IgD-negative memory B cell (primary cell): ENCODE measurements around the gene FRMD4A. TPM values are rescaled to one million over a fixed set of nuclear protein-coding genes. Genes with fewer than 3 reads are reported as not detected.

ENCODE experiments used
- H3K27ac Mint-ChIP-seq, 3 donors: one replicate each; pipeline ENCODE4 v1.8.0; 2020 to 2022; ENCODE audit warnings: mild to moderate bottlenecking in 3 of 3, mixed read lengths in 3 of 3, moderate library complexity in 1 of 3
- H3K27me3 Mint-ChIP-seq: one replicate; pipeline ENCODE4 v1.8.0; 2021; ENCODE audit warnings: mixed read lengths
- H3K36me3 Mint-ChIP-seq: one replicate; pipeline ENCODE4 v1.8.0; 2020; ENCODE audit warnings: mild to moderate bottlenecking, mixed read lengths
- H3K4me1 Mint-ChIP-seq, 3 donors: one replicate each; pipeline ENCODE4 v1.8.0; 2020 to 2022; ENCODE audit warnings: mixed read lengths in 3 of 3, mild to moderate bottlenecking in 1 of 3
- H3K4me3 Mint-ChIP-seq, 4 donors: one replicate each; pipeline ENCODE4 v1.8.0; 2020 to 2022; ENCODE audit warnings: mild to moderate bottlenecking in 4 of 4, mixed read lengths in 4 of 4, moderate library complexity in 3 of 4
- H3K9me3 Mint-ChIP-seq, 3 donors: one replicate each; pipeline ENCODE4 v1.8.0; 2020 to 2021; ENCODE audit warnings: mixed read lengths in 3 of 3, mild to moderate bottlenecking in 1 of 3
- polyA plus RNA-seq: library from polyadenylated mRNA; unstranded; fragments of 300-500 nt; fragmentation: Illumina TruSeq; gene quantifications from one replicate; pipeline ENCODE4 v1.2.3, GENCODE V29; 2021

FRMD4A gene
- polyA plus RNA-seq: 1.7 TPM

DNA sequence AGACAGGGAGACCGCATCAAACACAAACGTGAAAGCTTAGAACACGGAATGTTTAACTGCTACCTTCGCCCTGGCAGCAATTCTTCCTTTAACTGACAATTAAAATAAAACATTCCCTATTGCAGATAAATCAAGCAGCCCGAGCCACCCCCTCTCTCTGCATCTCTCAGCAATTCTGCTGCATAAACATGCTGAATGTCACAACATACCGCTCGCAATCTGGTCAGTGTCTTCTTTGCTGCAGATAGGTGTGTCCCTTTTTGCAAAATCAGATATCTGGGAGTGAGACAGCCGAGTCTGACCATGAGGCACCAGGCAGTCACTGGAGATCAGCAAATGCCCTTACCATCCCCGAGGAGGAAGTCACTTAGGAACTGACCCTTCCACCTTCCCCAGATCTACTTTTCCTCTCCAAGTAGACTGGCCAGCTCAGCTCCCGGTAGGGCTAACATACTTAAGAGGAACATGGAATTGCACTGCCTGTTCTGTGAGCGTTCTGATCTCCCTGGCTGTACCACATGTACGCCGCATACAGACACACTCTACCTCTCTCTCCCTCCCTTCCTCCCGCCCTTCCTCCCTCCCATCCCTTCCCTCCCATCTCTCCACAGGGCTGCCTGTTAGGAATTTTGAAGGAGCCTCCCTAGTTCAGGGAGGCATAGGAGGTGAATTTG lies at the start of gene FRMD4A:
Gene FRMD4A, minus strand, starts transcription at position 537 of the 674 bp plus-strand sequence.
- peaks cover 0 to 4% (median 0%) of the 10 kb centered on the region in 3 donors for H3K4me1 Mint-ChIP-seq
- no peak within 1 kb of the TSS for H3K27ac Mint-ChIP-seq
- no peaks in the 10 kb centered on the region for H3K9me3 Mint-ChIP-seq
- no peak within 1 kb of the TSS for H3K4me3 Mint-ChIP-seq
- H3K27me3 Mint-ChIP-seq: peaks cover 20% of the 10 kb centered on the region
- H3K36me3 Mint-ChIP-seq: no peaks in the 10 kb centered on the region

DNA sequence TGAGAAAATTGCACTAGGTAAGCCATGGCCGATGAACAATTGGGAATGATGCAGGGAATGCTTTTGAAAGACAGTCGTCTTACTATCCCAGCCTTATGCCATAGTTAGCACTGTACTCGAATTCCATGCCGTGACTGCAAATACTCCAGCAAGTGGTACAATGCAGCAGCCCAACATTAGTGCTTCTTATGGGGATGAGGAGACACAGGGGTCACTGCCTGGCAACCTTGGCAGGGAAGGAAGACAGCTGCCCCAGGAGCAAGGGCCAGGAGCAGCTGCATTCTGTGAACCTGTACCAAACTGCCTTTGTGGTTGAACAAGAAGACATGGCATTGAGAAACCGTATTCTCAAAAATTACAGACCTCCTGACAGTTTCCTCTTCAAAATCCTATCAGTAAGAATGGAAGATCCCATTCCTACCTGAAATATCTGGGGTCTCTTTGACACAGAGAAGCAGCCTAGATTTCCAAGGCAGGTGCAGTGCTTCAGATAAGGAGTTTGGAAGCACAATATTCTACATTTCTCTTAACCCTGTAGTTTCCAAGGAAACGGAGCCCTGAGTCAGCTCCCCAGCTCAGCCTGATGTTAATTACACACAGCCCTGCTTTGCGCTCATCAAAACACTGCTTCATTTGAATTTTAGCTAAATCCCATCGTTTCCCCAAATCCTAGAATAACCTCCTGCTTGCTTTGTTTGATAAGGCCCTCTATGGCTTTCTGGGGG lies 49.0 kb upstream of the FRMD4A start:
- Mint-ChIP-seq H3K27me3 (peaks cover 31% of the 10 kb centered on the region), H3K27ac (no peak overlapping the region), H3K36me3 (peaks cover 8% of the 10 kb centered on the region), H3K4me1 (peaks cover 0 to 21% (median 8%) of the 10 kb centered on the region in 3 donors), H3K9me3 (no peaks in the 10 kb centered on the region), H3K4me3 (no peak overlapping the region)

DNA sequence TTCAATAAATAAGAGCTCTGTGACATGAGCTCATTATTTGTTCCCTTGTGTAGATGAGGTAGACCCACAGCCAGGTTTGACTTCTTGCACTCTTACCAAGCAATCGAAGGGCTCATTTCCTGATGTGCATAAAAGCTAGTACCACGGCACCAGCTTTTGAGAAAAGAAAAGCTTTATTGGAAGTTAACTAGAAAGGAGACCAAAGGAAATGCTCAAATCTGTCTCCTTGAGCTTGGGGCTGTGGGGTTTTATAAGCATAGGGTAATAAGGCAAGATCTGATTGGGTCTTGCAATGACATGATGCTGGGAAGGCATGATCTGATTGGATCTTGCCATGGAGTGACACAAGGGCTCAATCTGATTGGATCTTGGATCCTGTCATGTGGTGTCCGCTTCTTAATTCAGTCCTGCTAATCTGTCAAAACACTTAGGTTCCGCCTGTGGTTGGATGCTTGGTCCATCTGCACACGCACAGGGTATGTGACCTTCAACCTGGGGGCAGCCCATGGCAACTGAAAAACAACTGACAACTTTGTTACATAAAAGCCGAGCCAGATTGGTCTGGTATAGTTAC lies 47.8 kb upstream of the FRMD4A start:
- no peaks in the 10 kb centered on the region for H3K9me3 Mint-ChIP-seq

DNA sequence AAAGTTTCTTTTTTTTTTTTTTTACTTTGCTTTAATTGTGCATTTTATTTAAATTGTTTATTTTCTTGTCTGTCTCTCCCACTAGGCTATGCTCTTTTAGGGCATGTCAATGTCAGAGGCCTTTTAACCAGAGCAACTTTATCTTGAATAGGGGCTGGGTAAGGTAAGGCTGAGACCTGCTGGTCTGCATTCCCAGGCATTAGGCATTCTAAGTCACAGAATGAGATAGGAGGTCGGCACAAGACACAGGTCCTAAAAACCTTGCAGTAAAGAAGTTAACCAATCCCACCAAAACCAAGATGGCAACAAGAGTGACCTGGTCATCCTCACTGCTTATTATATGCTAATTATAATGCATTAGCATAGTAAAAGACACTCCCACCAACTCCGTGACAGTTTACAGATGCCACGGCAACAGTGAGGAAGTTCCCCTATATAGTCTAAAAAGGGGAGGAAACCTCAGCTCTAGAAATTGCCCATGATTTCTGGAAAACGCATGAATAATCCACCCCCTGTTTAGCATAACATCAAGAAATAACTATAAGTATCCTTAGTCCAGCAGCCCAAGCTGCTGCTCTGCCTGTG lies 47.0 kb upstream of the FRMD4A start:
- H3K4me1 Mint-ChIP-seq: peaks cover 0 to 14% (median 1%) of the 10 kb centered on the region in 3 donors
- H3K36me3 Mint-ChIP-seq: peaks cover 5% of the 10 kb centered on the region
- no peaks in the 10 kb centered on the region for H3K9me3 Mint-ChIP-seq
- H3K4me3 Mint-ChIP-seq: no peak overlapping the region
- no peak overlapping the region for H3K27ac Mint-ChIP-seq
- peaks cover 40% of the 10 kb centered on the region for H3K27me3 Mint-ChIP-seq

More for the DNA sequence above, 47.8 kb upstream of the FRMD4A start:
- Mint-ChIP-seq H3K36me3 (peaks cover 5% of the 10 kb centered on the region), H3K4me3 (no peak overlapping the region), H3K4me1 (peaks cover 0 to 14% (median 1%) of the 10 kb centered on the region in 3 donors), H3K27me3 (peaks cover 36% of the 10 kb centered on the region), H3K27ac (no peak overlapping the region)

DNA sequence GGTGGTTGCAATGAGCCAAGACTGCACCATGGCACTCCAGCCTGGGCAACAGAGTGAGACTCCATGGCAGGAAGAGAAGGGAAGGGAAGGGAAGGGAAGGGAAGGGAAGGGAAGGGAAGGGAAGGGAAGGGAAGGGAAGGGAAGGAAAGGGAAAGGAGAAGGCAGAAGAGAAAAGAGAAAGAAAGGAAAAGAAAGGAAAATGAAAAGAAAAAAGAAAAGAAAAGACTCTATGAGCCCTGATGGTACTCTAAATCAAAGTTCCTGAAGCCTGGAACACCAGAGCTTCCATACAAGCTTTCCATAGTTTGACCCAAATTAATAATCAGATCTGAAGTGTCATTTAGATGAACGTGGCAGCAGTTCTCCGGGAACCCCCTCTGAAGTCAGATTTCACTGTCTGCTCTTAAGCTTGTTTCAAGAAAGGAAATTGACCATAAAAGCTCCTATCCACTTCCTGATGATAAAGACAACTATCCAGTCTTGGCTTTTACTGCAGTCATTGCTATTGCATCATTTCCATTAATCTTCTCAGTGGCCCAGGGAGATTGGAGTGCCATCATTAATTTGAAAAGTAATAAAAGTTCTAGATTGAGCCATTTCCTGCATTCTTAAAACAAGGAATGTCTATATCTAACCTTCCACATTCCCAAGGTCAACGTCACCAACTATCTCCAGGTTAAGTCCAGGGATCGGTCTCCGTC lies 44.2 kb upstream of the FRMD4A start:
- H3K36me3 Mint-ChIP-seq: peaks cover 1% of the 10 kb centered on the region
- H3K9me3 Mint-ChIP-seq: peaks cover 0 to 1% (median 0%) of the 10 kb centered on the region in 3 donors
- peaks cover 30% of the 10 kb centered on the region for H3K27me3 Mint-ChIP-seq
- peak overlapping the region in 1 of 3 donors; percentile 37 for H3K27ac Mint-ChIP-seq
- H3K4me3 Mint-ChIP-seq: no peak overlapping the region
- peaks cover 0 to 2% (median 0%) of the 10 kb centered on the region in 3 donors for H3K4me1 Mint-ChIP-seq

DNA sequence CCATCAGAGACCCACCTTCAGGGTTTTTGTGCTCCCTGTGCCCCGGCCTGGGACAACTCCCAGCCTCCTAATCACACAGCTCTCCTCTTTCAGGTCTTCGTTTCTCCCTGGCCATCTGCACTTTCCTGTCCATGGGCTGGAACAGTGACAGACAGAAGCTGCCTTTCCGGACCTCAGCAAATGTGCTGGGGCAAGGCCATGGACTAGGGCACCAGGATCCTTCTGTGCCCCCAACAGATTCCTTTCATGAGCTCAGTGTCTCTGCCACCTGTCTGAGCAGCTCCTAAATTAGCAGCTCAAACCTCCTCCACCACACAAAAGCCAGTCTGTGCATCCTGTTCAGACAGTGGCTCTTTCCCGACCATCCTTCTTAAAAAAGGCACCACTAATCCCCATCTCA lies 41.9 kb upstream of the FRMD4A start:
- peaks cover 26% of the 10 kb centered on the region for H3K27me3 Mint-ChIP-seq
- no peaks in the 10 kb centered on the region for H3K4me1 Mint-ChIP-seq
- H3K27ac Mint-ChIP-seq: no peak overlapping the region
- H3K9me3 Mint-ChIP-seq: peaks cover 0 to 6% (median 1%) of the 10 kb centered on the region in 3 donors
- H3K36me3 Mint-ChIP-seq: peaks cover 1% of the 10 kb centered on the region
- no peak overlapping the region for H3K4me3 Mint-ChIP-seq

DNA sequence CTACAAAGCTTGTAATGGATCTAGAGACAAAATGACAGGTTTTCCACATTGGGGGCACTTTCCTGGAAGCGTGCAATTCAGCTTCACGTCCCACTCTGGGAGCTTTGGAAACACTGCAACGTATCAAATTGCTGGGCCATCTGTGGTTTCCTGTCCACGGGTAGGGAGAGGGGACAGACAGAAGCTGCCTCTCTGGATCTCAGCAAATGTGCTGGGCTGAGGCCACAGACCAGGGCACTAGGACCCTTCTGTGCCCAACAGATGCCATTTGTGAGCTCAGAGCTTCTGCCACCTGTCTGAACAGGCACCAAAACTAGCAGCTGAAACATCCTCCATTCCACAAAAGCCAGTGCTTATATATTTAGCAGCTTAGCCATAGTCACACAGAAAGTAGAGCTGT lies 40.9 kb upstream of the FRMD4A start:
- Mint-ChIP-seq H3K4me1 (no peaks in the 10 kb centered on the region), H3K27ac (no peak overlapping the region), H3K9me3 (peaks cover 0 to 6% (median 1%) of the 10 kb centered on the region in 3 donors), H3K27me3 (peaks cover 32% of the 10 kb centered on the region), H3K4me3 (no peak overlapping the region), H3K36me3 (no peaks in the 10 kb centered on the region)

DNA sequence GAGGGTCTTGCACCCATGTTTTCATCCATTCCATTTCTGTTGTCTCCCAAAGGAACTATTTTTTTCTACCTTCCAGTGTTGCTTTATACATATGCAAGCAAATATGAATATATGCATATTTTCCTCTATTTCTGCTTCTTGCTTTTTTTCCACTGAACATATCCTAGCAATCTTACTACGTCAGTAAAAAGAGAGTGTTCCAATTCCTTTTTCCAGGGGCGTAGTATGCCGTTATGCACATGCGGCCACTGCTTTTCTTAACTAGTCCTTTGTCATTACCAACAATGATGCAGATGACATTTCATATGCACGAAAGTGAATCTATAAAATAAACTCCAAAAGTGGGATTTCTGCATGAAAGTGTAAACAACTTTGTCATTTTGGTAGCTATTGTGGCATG lies 40.2 kb upstream of the FRMD4A start:
- Mint-ChIP-seq H3K4me3 (no peak overlapping the region), H3K27ac (no peak overlapping the region), H3K27me3 (peaks cover 31% of the 10 kb centered on the region), H3K4me1 (no peaks in the 10 kb centered on the region), H3K9me3 (peaks cover 0 to 6% (median 1%) of the 10 kb centered on the region in 3 donors), H3K36me3 (no peaks in the 10 kb centered on the region)

DNA sequence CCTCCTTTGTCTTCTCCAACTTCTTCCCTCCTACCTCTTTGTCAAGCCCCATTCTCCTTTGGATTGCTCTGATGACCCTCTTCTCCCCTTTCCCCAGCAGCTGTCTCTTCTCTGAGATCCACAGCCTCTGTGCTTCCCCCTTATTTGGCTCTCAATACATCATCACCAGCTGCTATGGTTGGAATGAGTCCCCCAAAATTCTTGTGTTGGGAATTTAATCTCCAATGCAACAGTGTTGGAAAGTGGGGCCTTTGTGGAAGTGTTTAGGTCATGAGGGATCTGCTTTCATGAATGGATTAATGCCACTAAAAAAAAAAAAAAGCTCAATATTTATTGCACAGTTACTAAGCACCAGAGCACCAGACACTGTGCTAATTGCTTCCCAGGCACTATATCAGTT lies 39.2 kb upstream of the FRMD4A start:
- no peak overlapping the region for H3K4me3 Mint-ChIP-seq
- no peaks in the 10 kb centered on the region for H3K36me3 Mint-ChIP-seq
- H3K27ac Mint-ChIP-seq: no peak overlapping the region
- H3K27me3 Mint-ChIP-seq: peaks cover 28% of the 10 kb centered on the region
- H3K9me3 Mint-ChIP-seq: peaks cover 0 to 6% (median 1%) of the 10 kb centered on the region in 3 donors
- H3K4me1 Mint-ChIP-seq: no peaks in the 10 kb centered on the region

DNA sequence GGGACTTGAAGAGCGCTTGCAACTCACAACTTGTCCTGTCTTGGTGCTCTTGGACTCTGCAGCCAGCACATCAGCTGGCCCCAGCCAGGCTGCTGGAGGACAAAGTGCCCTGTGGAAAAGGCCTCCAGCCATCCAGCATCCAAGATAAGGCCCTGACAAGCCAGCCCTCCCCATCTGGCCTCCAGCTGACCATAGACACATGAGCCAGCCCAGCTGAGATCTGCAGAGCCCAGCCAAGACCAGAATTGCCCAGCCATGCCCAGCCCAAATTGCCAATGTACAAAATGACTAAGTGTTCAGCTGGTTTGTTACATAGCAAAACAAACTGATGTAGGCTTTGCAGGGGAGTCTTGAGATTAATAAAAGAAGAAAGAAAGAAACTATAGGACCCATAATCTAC lies 36.0 kb upstream of the FRMD4A start:
- H3K27ac Mint-ChIP-seq: no peak overlapping the region
- peaks cover 0 to 6% (median 1%) of the 10 kb centered on the region in 3 donors for H3K9me3 Mint-ChIP-seq
- H3K36me3 Mint-ChIP-seq: no peaks in the 10 kb centered on the region
- no peak overlapping the region for H3K4me3 Mint-ChIP-seq
- peaks cover 20% of the 10 kb centered on the region for H3K27me3 Mint-ChIP-seq
- H3K4me1 Mint-ChIP-seq: no peaks in the 10 kb centered on the region

DNA sequence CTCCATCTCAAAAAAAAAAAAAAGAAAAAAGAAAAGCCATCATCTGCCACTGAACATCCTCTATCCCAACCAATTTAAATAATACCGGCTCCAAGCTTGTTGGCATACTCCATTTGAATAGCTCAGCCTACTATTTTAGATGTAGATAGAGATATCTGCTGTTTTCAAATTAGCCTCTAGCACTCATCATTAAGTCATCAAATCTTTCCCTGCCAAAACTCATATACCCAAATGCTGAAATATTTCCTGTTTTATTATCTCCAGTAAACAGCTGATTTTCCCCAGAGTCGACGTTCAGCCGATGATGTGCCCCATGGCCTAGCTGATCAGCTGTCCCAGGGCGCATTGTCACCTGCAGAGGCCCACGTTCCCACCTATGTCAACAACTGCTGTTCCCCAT lies 34.5 kb upstream of the FRMD4A start:
- no peaks in the 10 kb centered on the region for H3K36me3 Mint-ChIP-seq
- H3K9me3 Mint-ChIP-seq: peaks cover 0 to 6% (median 0%) of the 10 kb centered on the region in 3 donors
- no peak overlapping the region for H3K27ac Mint-ChIP-seq
- H3K4me3 Mint-ChIP-seq: no peak overlapping the region
- H3K4me1 Mint-ChIP-seq: no peaks in the 10 kb centered on the region
- H3K27me3 Mint-ChIP-seq: peaks cover 23% of the 10 kb centered on the region

DNA sequence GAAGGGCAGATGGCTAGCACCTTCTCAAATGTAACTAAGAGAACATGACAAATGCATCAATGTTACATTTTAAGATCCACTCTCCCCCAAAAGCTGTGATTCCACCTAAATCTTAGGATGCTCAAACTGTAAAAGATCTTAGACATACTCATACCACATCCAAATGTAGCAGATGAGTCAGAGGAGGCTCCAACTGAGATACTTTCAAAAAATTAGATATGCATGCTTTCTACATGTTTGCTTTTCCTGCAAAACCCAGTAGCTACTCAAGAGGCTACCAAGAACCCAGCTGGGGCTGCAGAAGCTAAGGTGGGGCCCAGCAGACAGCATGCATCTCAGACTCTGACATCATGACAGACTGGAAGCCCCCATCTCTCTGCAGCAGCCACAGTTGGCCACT lies 31.4 kb upstream of the FRMD4A start:
- Mint-ChIP-seq H3K27ac (no peak overlapping the region), H3K9me3 (no peaks in the 10 kb centered on the region), H3K4me3 (no peak overlapping the region), H3K27me3 (peaks cover 18% of the 10 kb centered on the region), H3K4me1 (no peaks in the 10 kb centered on the region), H3K36me3 (no peaks in the 10 kb centered on the region)

DNA sequence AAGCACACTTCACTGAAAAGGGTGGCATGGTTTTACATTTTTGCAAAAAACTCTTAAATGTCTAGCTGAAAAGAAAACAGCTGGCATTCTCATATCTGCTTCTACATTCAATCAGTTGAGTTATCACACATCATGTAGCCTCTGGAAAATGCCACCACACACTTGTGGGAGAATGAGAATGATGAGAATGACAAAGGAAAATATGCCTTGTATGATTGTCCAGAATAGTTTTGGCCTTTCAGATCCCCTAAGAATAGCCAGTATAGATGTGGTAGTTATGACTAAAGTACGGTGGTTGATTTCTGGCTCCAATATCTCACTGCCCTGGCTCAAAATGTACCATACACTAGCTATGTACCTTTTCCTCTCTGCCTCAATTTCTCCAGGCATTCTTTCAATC lies 30.2 kb upstream of the FRMD4A start:
- peaks cover 10% of the 10 kb centered on the region for H3K27me3 Mint-ChIP-seq
- H3K36me3 Mint-ChIP-seq: no peaks in the 10 kb centered on the region
- no peaks in the 10 kb centered on the region for H3K4me1 Mint-ChIP-seq
- no peak overlapping the region for H3K4me3 Mint-ChIP-seq
- no peaks in the 10 kb centered on the region for H3K9me3 Mint-ChIP-seq
- H3K27ac Mint-ChIP-seq: no peak overlapping the region

DNA sequence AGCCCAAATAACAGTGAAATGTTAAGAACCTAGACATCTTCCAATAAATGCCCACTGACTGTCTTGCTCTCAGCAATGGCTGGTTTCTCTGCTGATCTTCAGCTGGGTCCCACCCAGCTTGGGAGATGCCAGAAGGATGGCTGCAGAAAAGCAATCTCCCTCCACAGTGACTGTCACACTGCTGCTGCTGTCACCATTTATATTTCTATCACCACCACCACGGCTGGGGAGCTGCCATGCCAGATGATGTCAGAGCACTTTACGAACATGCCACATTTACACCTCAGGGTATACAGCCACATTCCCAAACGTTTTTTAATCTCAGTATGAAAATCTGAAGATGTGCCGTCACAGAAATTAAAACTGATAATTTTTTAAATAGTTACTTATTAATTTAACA lies 29.8 kb upstream of the FRMD4A start:
- no peak overlapping the region for H3K27ac Mint-ChIP-seq
- no peaks in the 10 kb centered on the region for H3K36me3 Mint-ChIP-seq
- H3K9me3 Mint-ChIP-seq: no peaks in the 10 kb centered on the region
- H3K27me3 Mint-ChIP-seq: peaks cover 10% of the 10 kb centered on the region
- H3K4me3 Mint-ChIP-seq: no peak overlapping the region
- H3K4me1 Mint-ChIP-seq: no peaks in the 10 kb centered on the region
